GM19438 (cell line): ENCODE results near the gene PROZ.
"Not testable (repeated sequence)": the region's sequence is repeated elsewhere in the genome, so short reads cannot be mapped to it uniquely, and the experiment has no call there.

Experiments
- ATAC-seq: cut with Tn5 transposase; IDR thresholded peaks from one replicate; pipeline ENCODE4 v1.9.1; 2021; ENCODE audit warnings: low read depth; ENCODE audit not compliant: unreplicated experiment

The PROZ gene, protein sequence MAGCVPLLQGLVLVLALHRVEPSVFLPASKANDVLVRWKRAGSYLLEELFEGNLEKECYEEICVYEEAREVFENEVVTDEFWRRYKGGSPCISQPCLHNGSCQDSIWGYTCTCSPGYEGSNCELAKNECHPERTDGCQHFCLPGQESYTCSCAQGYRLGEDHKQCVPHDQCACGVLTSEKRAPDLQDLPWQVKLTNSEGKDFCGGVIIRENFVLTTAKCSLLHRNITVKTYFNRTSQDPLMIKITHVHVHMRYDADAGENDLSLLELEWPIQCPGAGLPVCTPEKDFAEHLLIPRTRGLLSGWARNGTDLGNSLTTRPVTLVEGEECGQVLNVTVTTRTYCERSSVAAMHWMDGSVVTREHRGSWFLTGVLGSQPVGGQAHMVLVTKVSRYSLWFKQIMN

DNA sequence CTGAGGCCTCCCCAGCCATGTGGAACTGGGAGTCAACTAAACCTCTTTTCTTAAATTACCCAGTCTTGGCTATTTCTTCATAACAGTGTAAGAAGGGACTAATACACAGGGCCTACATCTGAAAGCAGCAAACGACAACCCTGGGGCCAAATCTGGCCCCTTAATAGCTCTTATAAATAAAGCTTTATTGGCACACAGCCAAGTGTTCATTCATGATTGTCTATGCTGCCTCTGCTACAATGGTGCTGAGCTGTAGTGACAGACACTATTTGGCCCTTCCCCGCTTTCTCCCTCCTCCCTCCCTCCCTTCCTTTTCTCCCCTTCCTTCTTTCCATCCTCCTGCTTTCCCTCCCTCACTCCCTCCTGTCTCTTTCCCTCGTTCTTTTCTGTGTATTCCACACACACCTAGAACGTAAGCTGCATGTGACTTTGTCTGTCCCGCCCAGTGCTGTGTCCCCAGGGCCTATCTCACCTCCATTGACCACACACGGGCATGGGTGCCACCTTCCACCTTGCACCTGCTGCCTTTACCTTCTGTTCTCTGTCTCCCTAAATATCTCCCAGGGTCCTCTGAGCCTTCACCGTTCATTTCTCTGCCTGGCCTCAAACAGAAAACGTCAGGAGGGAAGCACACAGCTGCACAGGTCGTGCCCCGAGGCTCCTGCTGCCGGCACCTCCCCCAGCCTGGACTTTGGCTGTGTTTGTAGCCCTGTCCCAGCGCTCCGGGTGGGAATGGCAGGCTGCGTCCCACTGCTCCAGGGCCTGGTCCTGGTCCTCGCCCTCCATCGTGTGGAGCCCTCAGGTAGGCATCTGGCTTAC, at the start of gene PROZ:
Gene PROZ (plus strand): TSS at position 720 of the 819 bp plus-strand sequence. CDS start 13 bp downstream, at position 733.
- no peak for ATAC-seq

DNA sequence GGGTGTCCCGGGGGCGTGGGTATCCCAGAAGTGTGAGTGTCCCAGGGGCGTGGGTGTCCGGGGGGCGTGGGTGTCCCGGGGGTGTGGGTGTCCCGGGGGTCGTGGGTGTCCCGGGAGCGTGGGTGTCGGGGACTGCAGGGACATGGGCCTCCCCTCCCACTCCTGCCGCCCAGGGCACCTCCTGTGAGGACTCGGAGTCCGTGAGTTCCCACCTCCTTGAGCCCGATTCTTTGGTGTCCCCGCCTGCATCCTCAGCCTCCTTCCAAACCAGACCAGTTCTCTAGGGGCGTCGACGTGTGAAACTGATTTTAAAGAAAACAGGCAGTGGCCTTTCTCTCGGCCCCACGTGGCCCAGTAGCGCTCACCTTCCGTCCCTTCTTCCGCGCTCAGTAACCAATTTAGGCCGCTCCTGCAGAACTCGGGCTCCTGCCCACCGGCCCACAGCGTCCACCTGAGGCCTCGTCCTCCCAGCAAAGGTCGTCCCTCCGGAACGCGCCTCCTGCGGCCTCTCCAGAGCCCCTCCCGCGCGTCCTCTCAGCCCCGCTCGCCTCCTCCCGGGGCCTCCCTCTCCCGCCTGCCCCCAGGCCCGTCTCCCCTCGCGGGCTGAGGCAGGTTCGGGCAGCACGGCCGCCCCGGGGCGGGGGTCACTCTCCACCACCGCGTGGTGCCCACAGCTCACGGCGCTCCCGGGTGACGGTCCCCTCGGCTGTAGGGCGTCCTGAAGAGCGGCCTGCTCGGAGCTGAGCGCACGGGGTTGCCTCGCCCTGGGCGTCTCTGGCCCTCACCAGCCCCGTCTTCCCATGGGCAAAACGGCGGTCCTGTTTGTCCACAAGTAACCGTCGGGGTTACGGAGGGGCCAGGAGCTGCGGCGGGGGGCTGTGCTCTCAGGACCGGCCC, 49.0 kb upstream of the PROZ start:
- ATAC-seq = no peak

DNA sequence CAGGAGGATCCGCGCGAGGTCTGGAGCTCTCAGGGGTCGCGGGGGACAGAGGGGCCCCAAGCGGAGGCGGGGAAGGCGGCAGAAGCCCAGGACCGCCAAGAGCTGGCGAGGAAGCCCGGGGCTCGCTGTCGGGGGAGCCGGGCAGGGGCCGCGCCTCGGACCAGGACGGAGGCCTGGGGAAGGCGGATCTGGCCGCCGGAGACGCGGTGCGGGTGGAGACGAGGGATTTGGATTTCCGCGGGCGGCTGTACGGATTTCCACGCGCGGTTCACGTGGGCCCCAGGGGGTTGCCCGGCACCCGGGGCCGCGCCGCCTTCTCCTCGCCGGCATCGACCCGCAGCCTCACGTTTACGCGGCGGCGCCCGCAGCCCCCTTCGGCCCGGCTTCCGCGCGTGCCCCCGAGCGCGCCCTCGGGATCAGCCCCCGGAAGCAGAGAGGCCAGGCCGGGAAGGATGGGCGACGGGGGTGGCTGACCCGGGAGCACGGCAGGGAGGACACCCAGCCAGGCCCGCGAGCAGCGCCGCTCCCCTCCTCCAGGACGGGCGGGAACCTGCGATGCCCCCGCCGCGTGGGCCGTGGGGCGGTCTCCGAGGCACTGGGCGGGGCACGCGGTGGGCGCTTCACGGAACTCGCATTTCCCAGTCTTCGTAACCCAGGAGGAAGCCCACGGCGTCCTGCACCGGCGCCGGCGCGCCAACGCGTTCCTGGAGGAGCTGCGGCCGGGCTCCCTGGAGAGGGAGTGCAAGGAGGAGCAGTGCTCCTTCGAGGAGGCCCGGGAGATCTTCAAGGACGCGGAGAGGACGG, 48.2 kb upstream of the PROZ start:
- ATAC-seq = no peak

DNA sequence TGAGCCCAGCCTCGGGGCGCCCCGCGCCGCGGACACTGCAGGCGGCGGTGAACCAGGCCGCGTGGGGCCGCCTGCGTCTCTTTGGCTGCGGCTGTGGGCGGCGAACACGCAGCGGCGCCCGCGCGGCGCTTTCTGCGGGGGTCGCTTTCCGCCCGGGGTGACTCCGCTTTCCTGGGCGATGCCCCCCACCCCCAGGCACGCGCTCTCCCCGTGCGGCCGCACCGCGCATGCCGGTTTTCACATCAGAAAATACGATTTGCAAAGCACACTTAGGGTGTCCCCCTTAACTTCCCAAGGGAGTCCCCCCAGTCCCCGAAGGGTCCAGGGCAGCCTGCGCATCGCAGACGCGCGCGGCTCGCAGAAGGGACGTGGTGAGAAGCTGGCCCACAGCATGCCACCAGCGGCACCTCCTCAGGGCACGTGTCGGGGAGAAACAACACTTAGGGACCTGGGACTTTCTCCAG, 47.6 kb upstream of the PROZ start:
- ATAC-seq = no peak

DNA sequence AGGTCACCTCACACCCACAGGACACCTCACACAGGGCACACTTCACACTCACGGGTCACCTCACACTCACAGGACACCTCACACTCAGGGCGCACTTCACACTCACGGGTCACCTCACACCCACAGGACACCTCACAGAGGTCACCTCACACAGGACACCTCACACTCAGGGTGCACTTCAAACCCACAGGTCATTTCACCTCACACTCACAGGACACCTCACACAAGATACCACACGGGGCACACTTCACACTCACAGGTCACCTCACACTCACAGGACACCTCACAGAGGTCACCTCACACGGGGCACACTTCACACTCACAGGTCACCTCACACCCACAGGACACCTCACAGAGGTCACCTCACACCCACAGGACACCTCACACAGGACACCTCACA, 46.6 kb upstream of the PROZ start:
- not testable (repeated sequence) for ATAC-seq

DNA sequence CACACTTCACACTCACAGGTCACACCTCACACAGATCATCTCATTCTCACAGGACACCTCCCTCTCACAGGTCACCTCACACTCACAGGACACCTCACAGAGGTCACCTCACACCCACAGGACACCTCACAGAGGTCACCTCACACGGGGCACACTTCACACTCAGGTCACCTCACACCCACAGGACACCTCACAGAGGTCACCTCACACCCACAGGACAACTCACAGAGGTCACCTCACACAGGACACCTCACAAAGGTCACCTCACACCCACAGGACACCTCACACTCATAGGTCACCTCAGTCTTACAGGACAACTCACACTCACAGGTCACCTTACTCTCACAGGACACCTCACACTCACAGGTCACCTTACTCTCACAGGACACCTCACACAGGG, 46.0 kb upstream of the PROZ start:
- not testable (repeated sequence) for ATAC-seq

DNA sequence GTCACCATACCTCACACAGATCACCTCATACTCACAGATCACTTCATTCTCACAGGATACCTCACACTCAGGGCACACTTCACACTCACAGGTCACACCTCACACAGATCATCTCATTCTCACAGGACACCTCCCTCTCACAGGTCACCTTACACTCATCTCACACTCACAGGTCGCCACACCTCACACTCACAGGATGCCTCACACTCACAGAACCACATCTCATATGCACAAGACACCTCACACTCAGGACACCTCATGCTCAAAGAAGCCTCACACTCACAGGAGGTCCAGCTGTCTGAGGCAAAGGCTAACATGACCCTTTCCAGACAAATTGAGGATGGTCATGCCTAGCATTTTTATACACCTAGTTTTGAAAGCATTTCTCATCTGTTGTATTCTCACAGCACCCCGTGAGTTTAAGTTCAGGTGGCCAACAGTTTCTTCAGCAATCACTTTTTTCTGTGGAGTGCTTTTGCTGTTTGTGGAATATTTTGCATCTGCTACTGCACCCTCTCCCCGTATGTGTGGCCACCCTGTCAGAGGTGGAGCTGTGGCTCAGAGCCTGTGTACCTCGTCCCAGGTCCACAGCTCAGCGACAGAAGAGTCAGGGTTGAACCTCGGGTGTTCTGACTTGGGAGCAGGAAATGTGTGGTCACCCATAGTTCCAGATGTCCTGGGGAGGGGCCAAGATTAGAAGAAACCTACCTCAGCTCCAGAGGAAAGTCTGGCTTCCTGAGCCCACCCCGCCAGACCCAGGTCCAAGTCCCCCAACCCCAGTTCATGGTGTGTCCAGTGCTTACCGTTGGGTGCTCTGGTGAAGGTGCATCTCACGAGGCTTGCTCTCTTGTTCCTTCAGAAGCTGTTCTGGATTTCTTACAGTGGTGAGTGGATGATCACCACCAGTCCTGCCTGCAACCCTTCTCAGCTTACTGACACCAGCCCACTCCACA, 45.3 kb upstream of the PROZ start:
- ATAC-seq = no peak

DNA sequence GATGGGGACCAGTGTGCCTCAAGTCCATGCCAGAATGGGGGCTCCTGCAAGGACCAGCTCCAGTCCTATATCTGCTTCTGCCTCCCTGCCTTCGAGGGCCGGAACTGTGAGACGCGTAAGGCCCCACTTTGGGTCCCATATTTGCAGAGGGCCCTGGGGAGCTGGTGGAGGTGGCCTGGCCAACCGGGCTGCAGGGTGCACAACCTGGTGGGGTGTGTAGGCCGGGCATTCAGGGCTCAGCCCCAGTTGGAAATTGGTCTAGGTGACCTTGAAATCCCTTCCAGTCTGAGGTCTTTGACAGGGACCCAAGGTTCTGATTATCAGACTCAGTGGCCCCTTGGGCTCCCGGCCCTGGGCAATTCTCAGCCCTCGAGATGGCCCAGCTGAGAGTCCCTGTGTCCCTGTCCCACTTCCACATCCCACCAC, 44.6 kb upstream of the PROZ start:
- no peak for ATAC-seq

DNA sequence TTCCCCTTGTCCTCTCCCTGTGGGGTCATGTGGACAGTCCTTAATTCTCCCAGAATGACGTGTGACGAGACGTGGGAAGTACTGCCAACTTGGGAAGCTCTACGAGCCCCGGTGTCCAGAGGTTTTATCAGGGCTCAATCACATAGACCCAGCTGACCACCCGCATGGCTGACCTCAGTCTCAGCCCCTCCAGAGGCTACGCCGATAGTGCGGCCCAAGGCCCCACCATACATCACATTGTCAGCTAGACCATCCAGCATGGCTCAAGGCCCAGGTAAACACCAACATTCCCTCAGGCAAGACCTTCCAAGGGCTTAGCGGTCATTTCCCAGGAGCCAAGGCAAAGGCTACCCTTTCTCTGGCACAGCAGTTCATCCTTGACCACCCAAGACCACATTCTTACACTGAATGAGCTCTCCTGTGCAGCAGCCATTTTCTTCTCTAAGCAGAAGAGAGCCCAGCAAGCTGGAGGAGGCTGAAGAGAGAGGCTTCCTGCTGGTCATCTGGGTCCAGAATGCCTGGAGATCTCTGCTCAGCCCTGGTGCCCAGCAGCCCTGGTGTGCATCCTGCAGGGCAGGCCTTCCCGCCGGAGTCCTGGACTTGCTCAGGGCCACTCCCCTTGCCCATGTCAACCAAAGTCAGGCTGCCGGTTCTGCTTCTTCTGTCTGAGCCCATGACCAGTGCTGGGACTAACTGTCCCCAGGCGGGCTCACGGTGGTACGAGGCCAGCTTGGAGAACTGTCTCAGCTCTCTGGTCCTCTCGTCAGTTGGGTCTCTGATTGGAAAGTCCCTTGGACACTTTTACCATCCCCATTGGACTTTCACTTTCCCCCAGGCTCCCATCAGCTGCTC, 43.7 kb upstream of the PROZ start:
- ATAC-seq = no peak

DNA sequence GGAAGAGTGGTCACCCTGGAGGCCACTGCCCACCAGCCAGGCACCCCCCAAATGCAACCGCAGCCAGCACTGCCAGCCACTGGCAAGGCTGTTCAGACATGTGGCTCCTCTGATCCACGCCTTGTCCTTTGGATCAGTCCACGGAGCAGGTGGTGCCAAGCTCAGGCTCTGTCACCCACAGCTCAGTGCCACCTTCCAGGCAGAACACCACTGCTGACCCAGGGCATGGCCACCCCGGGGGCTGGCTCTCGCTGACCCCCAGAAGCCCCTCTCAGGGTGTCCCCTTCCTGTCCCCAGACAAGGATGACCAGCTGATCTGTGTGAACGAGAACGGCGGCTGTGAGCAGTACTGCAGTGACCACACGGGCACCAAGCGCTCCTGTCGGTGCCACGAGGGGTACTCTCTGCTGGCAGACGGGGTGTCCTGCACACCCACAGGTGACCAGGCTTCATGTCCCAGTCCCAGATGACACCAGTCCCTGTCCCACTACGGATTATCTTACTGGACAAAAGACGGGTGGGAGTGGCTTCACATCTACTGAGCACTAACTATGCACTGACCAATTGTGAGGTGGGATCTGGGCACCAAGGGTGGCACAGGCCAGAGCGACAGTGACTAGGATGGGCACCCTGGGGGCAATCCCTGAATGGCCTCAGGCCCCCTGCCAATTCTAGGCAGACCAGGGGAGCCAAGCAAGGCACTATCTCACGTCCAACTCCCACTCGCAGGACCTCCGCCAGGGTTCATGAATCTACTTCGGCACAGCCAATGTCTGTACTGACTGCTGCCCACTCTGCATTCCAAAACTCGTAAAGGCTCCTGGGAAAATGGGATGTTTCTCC, 42.9 kb upstream of the PROZ start:
- no peak for ATAC-seq

DNA sequence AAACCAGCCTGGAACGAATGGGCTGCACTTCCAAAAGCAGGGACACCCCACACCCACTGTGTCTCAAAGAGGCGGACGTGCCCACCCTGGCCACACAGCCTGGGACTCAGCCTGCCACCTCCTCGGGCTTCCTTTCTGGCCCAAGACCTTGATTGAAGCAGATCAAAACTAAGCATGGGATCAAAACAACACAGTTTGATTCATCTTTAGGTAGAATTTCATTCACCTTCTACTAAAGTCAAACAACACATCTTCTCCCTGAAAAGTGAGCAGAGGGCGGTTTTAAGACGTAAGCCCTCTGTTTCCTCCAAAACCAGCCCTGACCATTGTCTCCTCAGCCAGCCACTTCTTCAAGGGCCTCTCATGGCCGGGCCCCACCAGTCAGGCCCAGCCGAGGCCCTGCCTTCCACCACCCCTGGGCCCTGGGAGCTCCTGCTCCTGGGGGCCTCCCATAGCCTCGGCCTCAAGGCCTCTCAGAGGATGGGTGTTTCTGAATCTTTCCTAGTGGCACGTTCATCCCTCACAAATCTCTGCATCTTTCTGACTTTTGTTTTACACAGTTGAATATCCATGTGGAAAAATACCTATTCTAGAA, 42.1 kb upstream of the PROZ start:
- ATAC-seq = no peak

DNA sequence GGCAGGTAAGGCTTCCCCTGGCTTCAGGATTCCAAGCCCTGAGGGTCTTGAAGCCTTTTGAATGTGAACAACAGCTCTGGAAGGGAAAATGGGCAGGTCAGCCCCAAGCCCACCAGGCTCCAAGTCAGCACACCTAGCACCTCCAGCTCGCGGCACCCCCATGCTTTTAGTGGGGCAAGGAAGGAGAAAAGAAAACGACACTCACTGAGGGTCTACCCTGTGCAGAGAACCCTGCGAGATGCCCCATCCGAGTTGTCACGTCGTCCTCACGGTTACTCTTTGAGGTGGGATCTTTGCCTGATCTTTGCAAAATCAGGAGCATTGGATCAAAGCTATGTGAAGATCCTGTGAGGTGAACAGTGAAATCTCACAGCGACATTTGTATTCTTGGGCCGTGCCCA, 41.6 kb upstream of the PROZ start:
- no peak for ATAC-seq

DNA sequence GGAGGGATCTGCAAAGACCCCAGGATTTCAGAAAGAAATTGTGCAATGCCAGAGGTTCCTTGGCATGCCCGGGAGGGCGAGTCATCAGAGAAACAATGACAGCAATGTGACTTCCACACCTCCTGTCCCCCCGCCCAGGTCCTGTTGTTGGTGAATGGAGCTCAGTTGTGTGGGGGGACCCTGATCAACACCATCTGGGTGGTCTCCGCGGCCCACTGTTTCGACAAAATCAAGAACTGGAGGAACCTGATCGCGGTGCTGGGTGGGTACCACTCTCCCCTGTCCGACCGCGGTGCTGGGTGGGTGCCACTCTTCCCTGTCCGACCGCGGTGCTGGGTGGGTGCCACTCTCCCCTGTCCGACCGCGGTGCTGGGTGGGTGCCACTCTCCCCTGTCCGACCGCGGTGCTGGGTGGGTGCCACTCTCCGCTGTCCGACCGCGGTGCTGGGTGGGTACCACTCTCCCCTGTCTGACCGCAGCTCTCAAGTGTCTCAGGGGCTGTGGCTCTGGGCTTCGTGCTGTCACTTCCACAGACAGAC, 41.0 kb upstream of the PROZ start:
- no peak for ATAC-seq

DNA sequence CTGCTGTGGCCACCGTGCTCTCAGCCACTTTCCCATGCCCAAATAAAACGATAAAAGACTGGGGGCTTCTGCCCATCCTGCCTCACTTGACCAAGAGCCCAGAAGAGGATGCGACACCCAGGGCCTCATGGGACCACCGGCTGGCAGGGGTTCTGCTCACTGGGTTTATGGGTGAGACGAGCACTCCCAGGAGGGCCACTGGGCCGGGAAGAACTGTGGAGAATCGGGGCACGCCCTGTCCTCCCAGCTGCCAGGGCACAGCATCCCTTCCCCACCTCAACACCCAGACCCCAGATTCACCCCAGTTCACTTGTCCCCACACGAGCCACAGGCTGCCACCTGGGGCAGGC, 40.6 kb upstream of the PROZ start:
- no peak for ATAC-seq

DNA sequence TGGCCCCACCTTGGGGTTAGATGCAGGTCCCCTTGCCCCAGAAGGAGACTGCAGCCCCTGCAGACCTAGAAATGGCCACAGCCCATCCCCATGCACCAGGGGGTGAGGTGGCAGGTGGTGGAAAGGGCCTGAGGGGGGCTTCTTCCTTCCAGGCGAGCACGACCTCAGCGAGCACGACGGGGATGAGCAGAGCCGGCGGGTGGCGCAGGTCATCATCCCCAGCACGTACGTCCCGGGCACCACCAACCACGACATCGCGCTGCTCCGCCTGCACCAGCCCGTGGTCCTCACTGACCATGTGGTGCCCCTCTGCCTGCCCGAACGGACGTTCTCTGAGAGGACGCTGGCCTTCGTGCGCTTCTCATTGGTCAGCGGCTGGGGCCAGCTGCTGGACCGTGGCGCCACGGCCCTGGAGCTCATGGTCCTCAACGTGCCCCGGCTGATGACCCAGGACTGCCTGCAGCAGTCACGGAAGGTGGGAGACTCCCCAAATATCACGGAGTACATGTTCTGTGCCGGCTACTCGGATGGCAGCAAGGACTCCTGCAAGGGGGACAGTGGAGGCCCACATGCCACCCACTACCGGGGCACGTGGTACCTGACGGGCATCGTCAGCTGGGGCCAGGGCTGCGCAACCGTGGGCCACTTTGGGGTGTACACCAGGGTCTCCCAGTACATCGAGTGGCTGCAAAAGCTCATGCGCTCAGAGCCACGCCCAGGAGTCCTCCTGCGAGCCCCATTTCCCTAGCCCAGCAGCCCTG, 40.0 kb upstream of the PROZ start:
- ATAC-seq = no peak
